Uterus (tissue), 4 donors: ENCODE measurements around the gene SLC29A2. TPM values are rescaled to one million over a fixed set of nuclear protein-coding genes. Genes with fewer than 3 reads are reported as not detected.

Source experiments
- DNase-seq, 2 donors: peaks; one replicate each; pipeline ENCODE4 v3.0.0-alpha.2; 2019 to 2020
- H3K27ac ChIP-seq, 2 donors: fragments of 200-600 bp; sonication (generic); 1 replicate in 1 of 2; 2 replicates in 1 of 2; pipeline ENCODE4 v1.5.1; 2016 to 2018
- H3K27me3 ChIP-seq, 2 donors: fragments of 200-600 bp; sonication (generic); one replicate each; pipeline ENCODE4 v1.5.1; 2018 to 2019; ENCODE audit warnings: control low read depth in 1 of 2
- H3K36me3 ChIP-seq, 2 donors: fragments of 200-600 bp; sonication (generic); one replicate each; pipeline ENCODE4 v1.5.1; 2019; ENCODE audit warnings: control low read depth in 1 of 2
- H3K4me1 ChIP-seq, 2 donors: fragments of 200-600 bp; sonication (generic); one replicate each; pipeline ENCODE4 v1.5.1; 2018 to 2019; ENCODE audit warnings: control low read depth in 1 of 2
- H3K4me3 ChIP-seq, 2 donors: fragments of 200-600 bp; sonication (generic); 1 replicate in 1 of 2; 2 replicates in 1 of 2; pipeline ENCODE4 v1.5.1; 2018 to 2019; ENCODE audit warnings: mild to moderate bottlenecking in 1 of 2
- H3K9me3 ChIP-seq, 2 donors: fragments of 200-600 bp; sonication (generic); one replicate each; pipeline ENCODE4 v1.5.1; 2019; ENCODE audit warnings: control low read depth in 1 of 2
- POLR2A ChIP-seq, 2 donors: fragments of 450-650 bp; IDR thresholded peaks; one replicate each; pipeline ENCODE4 v1.6.1; 2016; ENCODE audit warnings: antibody characterized with exemption in 2 of 2, mild to moderate bottlenecking in 1 of 2, moderate library complexity in 1 of 2
- intact Hi-C: fragments of 100-400 bp; cut with DNase I; formaldehyde crosslinking; loops from one replicate; pipeline ENCODE4 v1.15.1; 2023; ENCODE audit warnings: low total_unique reads
- total RNA-seq, 4 donors: library from RNA; depleted of rRNA in 3 of 4; stranded (reverse); fragments of >200 nt in 3 of 4; gene quantifications; one replicate each; pipeline versions ENCODE4 v1.1.0 to v1.2.4, GENCODE V29; 2014 to 2023
- TF ChIP-seq, protein P1 (sequence below), 4 experiments: fragments of 200-600 bp in 2 of 4; fragments of 450-650 bp in 2 of 4; sonication (generic) in 2 of 4; IDR thresholded peaks; one replicate each; pipeline ENCODE4 v1.5.1; 2016 to 2019; ENCODE audit warnings: antibody characterized with exemption in 4 of 4, mild to moderate bottlenecking in 2 of 4, moderate library complexity in 1 of 4
- donor health status: DM: yes; HTN: yes; CAD: no.

Gene SLC29A2
- total RNA-seq, 4 donors from 2014 or later, result 0.26 to 3.5 (median 1.5) TPM; not detected in 1

DNA sequence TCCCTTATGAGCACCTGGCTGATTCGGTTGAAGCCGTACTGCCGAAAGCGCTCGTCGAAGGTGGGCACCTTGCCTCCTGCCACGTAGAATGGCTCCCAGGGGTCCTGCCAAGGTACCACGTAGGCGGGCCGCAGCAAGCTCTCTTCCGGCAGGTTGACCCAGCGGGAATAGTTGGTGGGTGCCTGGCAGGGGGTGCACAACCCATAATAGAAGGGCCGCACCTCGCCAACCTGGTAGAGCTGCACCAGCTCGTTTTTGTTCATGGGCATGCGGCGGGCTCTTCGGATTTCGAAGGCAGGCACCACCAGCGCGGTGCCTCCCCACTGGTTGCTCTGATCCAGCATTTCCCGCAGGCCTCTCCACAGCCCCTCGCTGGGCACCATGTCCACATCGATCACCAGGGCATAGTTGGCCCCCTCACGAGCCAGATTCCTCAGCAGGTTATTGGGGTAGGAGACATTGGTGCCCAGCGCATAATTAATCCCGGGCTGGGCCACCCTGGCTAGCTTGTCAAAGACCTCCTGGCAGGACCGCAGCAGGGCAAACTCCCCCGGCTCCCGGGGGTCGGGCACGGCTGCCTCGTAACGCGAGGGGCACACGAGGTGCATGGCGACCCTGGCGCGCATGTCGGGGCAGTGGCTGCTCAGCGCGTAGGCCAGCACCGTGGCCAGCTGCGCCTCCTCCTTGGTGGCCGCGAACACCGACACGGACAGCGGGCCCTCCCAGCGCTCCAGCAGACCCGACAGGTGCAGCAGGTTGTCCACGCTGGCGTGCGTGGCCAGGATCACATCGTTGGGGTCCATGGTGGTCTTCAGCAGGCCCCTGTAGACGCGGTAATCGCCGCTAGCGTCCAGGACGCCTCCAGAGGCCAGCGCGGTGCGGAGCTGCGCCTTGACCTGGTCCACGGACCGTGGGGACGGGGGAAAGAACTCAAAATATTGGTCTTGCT is 24.8 kb downstream of the SLC29A2 start:
- Histone ChIP-seq H3K9me3 (no peaks in the 10 kb centered on the region), H3K4me1 (peaks cover 12 to 13% of the 10 kb centered on the region in 2 donors)
- intact Hi-C loops, result no loop called here

DNA sequence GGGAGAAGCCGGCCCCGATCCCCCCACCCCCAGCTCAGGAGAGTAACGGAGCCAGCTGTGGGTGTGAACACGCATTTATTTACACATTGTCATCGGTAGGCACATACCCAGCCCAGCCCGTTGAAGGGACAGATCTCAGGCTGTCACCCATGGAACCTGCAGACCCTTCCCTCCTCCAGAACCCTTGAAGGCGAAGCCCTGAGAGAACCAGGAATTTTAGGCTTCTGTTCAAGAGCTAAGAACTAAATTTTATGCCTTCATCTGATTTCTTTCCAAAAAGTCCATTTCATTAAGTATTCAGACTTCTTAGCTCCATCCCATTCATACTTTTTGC is 26.3 kb downstream of the SLC29A2 start:
- H3K27me3 ChIP-seq, result no peaks in the 10 kb centered on the region
- H3K4me3 ChIP-seq, result peak overlapping the region; percentile 94 to 99
- intact Hi-C loops, result no loop called here
- H3K4me1 ChIP-seq, result peaks cover 12 to 13% of the 10 kb centered on the region in 2 donors
- H3K9me3 ChIP-seq, result no peaks in the 10 kb centered on the region
- DNase-seq, result no peak
- H3K36me3 ChIP-seq, result no peaks in the 10 kb centered on the region
- H3K27ac ChIP-seq, result peak overlapping the region; percentile 67 to 73
- TF ChIP-seq, protein P1, sequence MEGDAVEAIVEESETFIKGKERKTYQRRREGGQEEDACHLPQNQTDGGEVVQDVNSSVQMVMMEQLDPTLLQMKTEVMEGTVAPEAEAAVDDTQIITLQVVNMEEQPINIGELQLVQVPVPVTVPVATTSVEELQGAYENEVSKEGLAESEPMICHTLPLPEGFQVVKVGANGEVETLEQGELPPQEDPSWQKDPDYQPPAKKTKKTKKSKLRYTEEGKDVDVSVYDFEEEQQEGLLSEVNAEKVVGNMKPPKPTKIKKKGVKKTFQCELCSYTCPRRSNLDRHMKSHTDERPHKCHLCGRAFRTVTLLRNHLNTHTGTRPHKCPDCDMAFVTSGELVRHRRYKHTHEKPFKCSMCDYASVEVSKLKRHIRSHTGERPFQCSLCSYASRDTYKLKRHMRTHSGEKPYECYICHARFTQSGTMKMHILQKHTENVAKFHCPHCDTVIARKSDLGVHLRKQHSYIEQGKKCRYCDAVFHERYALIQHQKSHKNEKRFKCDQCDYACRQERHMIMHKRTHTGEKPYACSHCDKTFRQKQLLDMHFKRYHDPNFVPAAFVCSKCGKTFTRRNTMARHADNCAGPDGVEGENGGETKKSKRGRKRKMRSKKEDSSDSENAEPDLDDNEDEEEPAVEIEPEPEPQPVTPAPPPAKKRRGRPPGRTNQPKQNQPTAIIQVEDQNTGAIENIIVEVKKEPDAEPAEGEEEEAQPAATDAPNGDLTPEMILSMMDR (IDR thresholded peaks at IDR 0.05), result no peak
- no peak for TF ChIP-seq POLR2A (IDR thresholded peaks at IDR 0.05)

More for the DNA sequence above, 24.8 kb downstream of the SLC29A2 start:
- TF ChIP-seq POLR2A (IDR thresholded peaks at IDR 0.05), result no peak
- TF ChIP-seq, protein P1 (IDR thresholded peaks at IDR 0.05), result no peak
- no peak for DNase-seq
- Histone ChIP-seq H3K36me3 (no peaks in the 10 kb centered on the region), H3K27ac (peak overlapping the region; percentile 90 to 95), H3K4me3 (peak overlapping the region; percentile 94), H3K27me3 (no peaks in the 10 kb centered on the region)

DNA sequence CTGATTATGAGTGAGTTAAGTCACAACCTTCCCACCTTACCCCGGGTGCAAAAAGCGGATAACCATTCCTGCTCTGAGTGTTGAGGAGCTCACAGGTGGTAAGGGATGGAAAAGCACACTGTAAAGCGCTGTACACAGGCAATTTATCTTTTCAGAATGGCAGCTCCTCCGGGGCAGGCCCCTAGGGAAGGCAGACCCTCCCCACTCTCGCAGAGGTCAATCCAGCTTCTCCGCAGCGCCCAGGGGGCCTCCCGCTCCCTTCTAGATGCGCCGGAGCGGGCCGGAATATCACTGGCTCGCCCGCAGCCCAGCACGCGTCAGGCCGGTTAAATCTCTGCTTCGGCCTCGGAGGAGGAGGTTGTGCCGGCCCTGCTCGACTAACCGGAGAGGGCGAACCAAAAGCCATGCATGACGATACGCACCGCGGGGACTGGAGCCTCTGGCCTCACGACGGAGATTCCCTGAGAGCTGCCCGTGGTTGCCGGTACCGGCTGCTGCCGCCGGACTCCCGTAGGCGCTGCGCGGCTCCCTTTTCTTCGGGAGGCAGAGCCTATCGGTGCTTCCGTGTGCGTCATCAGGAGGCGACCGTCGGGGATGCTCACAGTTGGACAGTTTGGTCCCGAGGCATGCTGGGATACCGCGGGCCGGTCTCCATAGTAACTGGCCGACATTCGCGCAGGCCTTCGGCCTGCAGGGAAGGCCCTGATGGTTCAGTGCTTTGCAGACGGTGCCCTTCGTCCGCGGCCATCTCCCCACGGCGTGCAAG is 26.8 kb downstream of the SLC29A2 start, which contains the start of gene BRMS1:
TSS of gene BRMS1 (minus strand) at position 555 of the 766 bp plus-strand sequence. CDS start 2,870 bp downstream, outside the sequence.
- H3K4me3 ChIP-seq, result peak within 1 kb of the TSS; percentile 94 to 99
- intact Hi-C loops, result no loop called here
- peak; percentile 97 to 99 for DNase-seq
- H3K27ac ChIP-seq, result peak within 1 kb of the TSS; percentile 67 to 73
- H3K9me3 ChIP-seq, result no peaks in the 10 kb centered on the region
- TF ChIP-seq POLR2A (IDR thresholded peaks at IDR 0.05), result peak; percentile 58 to 74
- TF ChIP-seq, protein P1 (IDR thresholded peaks at IDR 0.05), result peak; percentile 21 to 56 (median 32)
- no peaks in the 10 kb centered on the region for H3K36me3 ChIP-seq
- H3K4me1 ChIP-seq, result peaks cover 12 to 13% of the 10 kb centered on the region in 2 donors
- no peaks in the 10 kb centered on the region for H3K27me3 ChIP-seq

DNA sequence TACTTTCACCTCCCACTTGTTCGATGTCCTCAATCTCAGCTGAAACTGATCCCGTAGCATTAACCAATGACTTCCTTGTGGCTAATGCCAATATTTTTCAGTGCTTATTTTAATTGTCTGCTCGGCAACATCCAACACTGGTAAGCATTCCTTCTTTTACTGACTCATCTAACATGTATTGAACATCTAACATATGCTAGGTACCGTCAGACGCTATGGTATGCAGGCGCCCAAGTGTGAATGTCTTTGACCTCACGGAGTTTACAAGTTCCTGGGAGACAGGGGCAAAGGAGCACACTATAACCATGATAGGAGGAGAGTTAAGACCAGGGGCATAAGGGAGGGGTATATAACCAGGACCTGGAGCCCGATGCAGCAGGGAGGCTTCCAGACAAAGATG is 28.4 kb downstream of the SLC29A2 start:
- no peaks in the 10 kb centered on the region for H3K27me3 ChIP-seq
- H3K4me3 ChIP-seq, result no peak overlapping the region
- TF ChIP-seq, protein P1 (IDR thresholded peaks at IDR 0.05), result no peak
- TF ChIP-seq POLR2A (IDR thresholded peaks at IDR 0.05), result no peak
- intact Hi-C loops, result no loop called here
- peaks cover 12 to 13% of the 10 kb centered on the region in 2 donors for H3K4me1 ChIP-seq
- DNase-seq, result no peak
- H3K27ac ChIP-seq, result no peak overlapping the region
- H3K9me3 ChIP-seq, result no peaks in the 10 kb centered on the region
- H3K36me3 ChIP-seq, result no peaks in the 10 kb centered on the region
